GM23338 (cell line): ENCODE data around the gene FBRSL1. TPM values are rescaled to one million over a fixed set of nuclear protein-coding genes. Genes with fewer than 3 reads are reported as not detected.

ENCODE experiments used
- ATAC-seq: fragments of 200-7000 bp; cut with Tn5 transposase; 3 replicates; pipeline ENCODE4 v1.9.1; 2020
- DNase-seq: peaks from one replicate; pipeline ENCODE4 v3.0.0-alpha.2; 2015; ENCODE audit warnings: low spot score
- H2AFZ ChIP-seq: fragments of 200-600 bp; sonication (generic); 2 replicates; pipeline ENCODE4 v1.8.0; 2016; ENCODE audit warnings: antibody characterized with exemption, mild to moderate bottlenecking, moderate library complexity
- H3F3A ChIP-seq: fragments of 200-600 bp; sonication (generic); replicated peaks from 2 replicates; pipeline ENCODE4 v1.8.0; 2017; ENCODE audit warnings: antibody characterized with exemption, mixed run types, low read depth
- H3K27ac ChIP-seq: fragments of 200-600 bp; sonication (generic); 2 replicates; pipeline ENCODE4 v1.6.1; 2016; ENCODE audit warnings: low read depth
- H3K27me3 ChIP-seq: fragments of 200-600 bp; sonication (generic); 2 replicates; pipeline ENCODE4 v1.8.0; 2016; ENCODE audit warnings: mild to moderate bottlenecking, mixed run types, moderate library complexity; ENCODE audit not compliant: insufficient read depth
- H3K36me3 ChIP-seq: fragments of 200-600 bp; sonication (generic); 2 replicates; pipeline ENCODE4 v1.8.0; 2016; ENCODE audit warnings: mild to moderate bottlenecking; ENCODE audit not compliant: insufficient read depth
- H3K4me1 ChIP-seq: fragments of 200-600 bp; sonication (generic); 2 replicates; pipeline ENCODE4 v1.8.0; 2016; ENCODE audit warnings: mild to moderate bottlenecking, moderate library complexity; ENCODE audit not compliant: insufficient read depth
- H3K4me2 ChIP-seq: fragments of 200-600 bp; sonication (generic); 2 replicates; pipeline ENCODE4 v1.7.1; 2017; ENCODE audit warnings: mixed run types
- H3K4me3 ChIP-seq: fragments of 200-600 bp; sonication (generic); 2 replicates; pipeline ENCODE4 v1.6.1; 2016; ENCODE audit warnings: mixed run types
- H3K79me2 ChIP-seq: fragments of 200-600 bp; sonication (generic); replicated peaks from 2 replicates; pipeline ENCODE4 v1.8.0; 2017; ENCODE audit warnings: mild to moderate bottlenecking; ENCODE audit not compliant: insufficient read depth
- H3K9me2 ChIP-seq: fragments of 200-600 bp; sonication (generic); 2 replicates; pipeline ENCODE4 v1.8.0; 2017; ENCODE audit not compliant: insufficient read depth
- H4K20me1 ChIP-seq: fragments of 200-600 bp; sonication (generic); replicated peaks from 2 replicates; pipeline ENCODE4 v1.8.0; 2017; ENCODE audit warnings: mild to moderate bottlenecking; ENCODE audit not compliant: insufficient read depth
- H3K27ac Mint-ChIP-seq: 2 replicates; pipeline ENCODE4 v1.8.0; 2020; ENCODE audit warnings: inconsistent platforms, mild to moderate bottlenecking, moderate library complexity, mixed read lengths
- H3K27me3 Mint-ChIP-seq: 3 replicates; pipeline ENCODE4 v1.8.0; 2022; ENCODE audit warnings: low read depth, mild to moderate bottlenecking, moderate library complexity, mixed read lengths, inconsistent platforms; ENCODE audit not compliant: insufficient read depth, poor library complexity
- H3K36me3 Mint-ChIP-seq: 3 replicates; pipeline ENCODE4 v1.8.0; 2021; ENCODE audit warnings: low read depth, mild to moderate bottlenecking, inconsistent platforms, moderate library complexity, mixed read lengths
- H3K4me1 Mint-ChIP-seq: 3 replicates; pipeline ENCODE4 v1.8.0; 2020; ENCODE audit warnings: mild to moderate bottlenecking, inconsistent platforms, mixed read lengths
- H3K4me3 Mint-ChIP-seq: 3 replicates; pipeline ENCODE4 v1.8.0; 2021; ENCODE audit warnings: moderate library complexity, mild to moderate bottlenecking, inconsistent platforms, mixed read lengths
- H3K9me3 Mint-ChIP-seq: 3 replicates; pipeline ENCODE4 v1.8.0; 2020; ENCODE audit warnings: moderate library complexity, mild to moderate bottlenecking, inconsistent platforms, mixed read lengths
- CTCF ChIP-seq, 2 experiments: fragments of 200-600 bp in 1 of 2; sonication (generic) in 1 of 2; conservative IDR thresholded peaks; 2 replicates each; pipeline versions ENCODE4 v1.5.1 to v1.6.1; 2016 to 2017; ENCODE audit warnings: antibody characterized with exemption in 2 of 2, low read depth in 2 of 2, mild to moderate bottlenecking in 2 of 2, moderate library complexity in 1 of 2
- EZH2 ChIP-seq: fragments of 200-600 bp; sonication (generic); IDR thresholded peaks from one replicate; pipeline ENCODE4 v1.8.0; 2017; ENCODE audit warnings: antibody characterized with exemption, mild to moderate bottlenecking, low read depth; ENCODE audit not compliant: unreplicated experiment
- JUNB ChIP-seq: IDR thresholded peaks from one replicate; pipeline ENCODE4 v1.6.1; 2016; ENCODE audit warnings: antibody characterized with exemption; ENCODE audit not compliant: unreplicated experiment
- NANOG ChIP-seq: IDR thresholded peaks from 2 replicates; pipeline ENCODE4 v1.6.1; 2016; ENCODE audit warnings: antibody characterized with exemption, borderline replicate concordance
- STAT1 ChIP-seq: IDR thresholded peaks from one replicate; pipeline ENCODE4 v1.6.1; 2016; ENCODE audit warnings: antibody characterized with exemption; ENCODE audit not compliant: unreplicated experiment
- ZNF114 ChIP-seq: fragments of 250-450 bp; sonication (Bioruptor Pico); IDR thresholded peaks from 2 replicates; pipeline ENCODE4 v1.5.0; 2020; ENCODE audit warnings: mild to moderate bottlenecking, moderate library complexity
- ZNF331 ChIP-seq: fragments of 250-450 bp; sonication (Bioruptor Pico); IDR thresholded peaks from 2 replicates; pipeline ENCODE4 v1.5.0; 2020; ENCODE audit warnings: low read depth, mild to moderate bottlenecking, moderate library complexity
- ZNF462 ChIP-seq: fragments of 250-450 bp; sonication (Bioruptor Pico); IDR thresholded peaks from 2 replicates; pipeline ENCODE4 v1.5.0; 2020; ENCODE audit warnings: mild to moderate bottlenecking, moderate library complexity
- polyA plus RNA-seq: library from polyadenylated mRNA; unstranded; fragments of >200 nt; fragmentation: Nextera tagmentation; extraction: Ambion mirVana; gene quantifications from 2 replicates; pipeline ENCODE4 v1.2.1, GENCODE V29; 2016
- total RNA-seq: library from RNA; depleted of rRNA; stranded (reverse); fragments of >200 nt; shearing (Covaris generic); gene quantifications from 2 replicates; pipeline ENCODE4 v1.2.3, GENCODE V29; 2014
- TF ChIP-seq, protein P1 (sequence below): IDR thresholded peaks from one replicate; pipeline ENCODE4 v1.6.1; 2018; ENCODE audit warnings: antibody characterized with exemption; ENCODE audit not compliant: unreplicated experiment
- TF ChIP-seq, protein P2 (sequence below): IDR thresholded peaks from 2 replicates; pipeline ENCODE4 v1.6.1; 2016; ENCODE audit warnings: antibody characterized with exemption

Gene FBRSL1
- total and polyA plus RNA-seq, 2 experiments from 2014 or later = 37.8 to 89.8 TPM

DNA sequence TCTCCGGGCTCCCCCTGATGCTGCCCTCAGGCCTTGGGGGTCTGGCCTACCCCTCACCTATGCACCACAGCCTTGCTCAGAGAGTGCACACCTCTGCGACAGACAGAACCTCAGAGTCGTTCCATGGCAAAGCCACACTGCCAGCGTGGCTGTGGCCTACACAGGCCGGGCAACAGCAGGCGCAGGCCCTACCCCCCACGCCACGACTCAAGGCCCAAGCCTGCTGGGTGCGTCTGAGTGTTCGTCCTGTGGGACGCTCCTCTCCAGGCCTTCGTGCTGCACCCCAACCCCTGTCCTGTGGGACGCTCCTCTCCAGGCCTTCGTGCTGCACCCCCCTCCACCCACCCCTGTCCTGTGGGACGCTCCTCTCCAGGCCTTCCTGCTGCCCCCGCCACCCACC, 66.3 kb downstream of the FBRSL1 start (continued):
- TF ChIP-seq CTCF (conservative IDR thresholded peaks at IDR 0.05; ENCODE audit: low read depth in 2 of 2) (no peak), JUNB (no peak), STAT1 (no peak), EZH2 (no peak), NANOG (no peak)

- H3K36me3 Mint-ChIP-seq = no peaks in the 10 kb centered on the region
- Histone ChIP-seq H3K79me2 (peaks cover 9% of the 10 kb centered on the region), H3K27ac (no peak overlapping the region), H2AFZ (no peak overlapping the region), H3K4me1 (no peaks in the 10 kb centered on the region; the same call in 1 of the 2 replicates), H3K27me3 (peaks cover 63% of the 10 kb centered on the region), H4K20me1 (no peaks in the 10 kb centered on the region; the same call in 1 of the 2 replicates), H3K36me3 (no peaks in the 10 kb centered on the region), H3K4me3 (no peak overlapping the region), H3F3A (0 out of 2 replicates have a peak, but pooled peaks cover 4% of the 10 kb centered on the region), H3K4me2 (no peak overlapping the region), H3K9me2 (no peaks in the 10 kb centered on the region)
- H3K4me3 Mint-ChIP-seq = no peak overlapping the region; the same call in 2 of the 3 replicates
- no peak overlapping the region for H3K27ac Mint-ChIP-seq
- no peaks in the 10 kb centered on the region for H3K9me3 Mint-ChIP-seq
- ATAC-seq (no peak), DNase-seq (no peak)
- no peaks in the 10 kb centered on the region; the same call in 1 of the 3 replicates for H3K4me1 Mint-ChIP-seq
- peaks cover 58% of the 10 kb centered on the region for H3K27me3 Mint-ChIP-seq
- TF ChIP-seq NANOG (no peak), CTCF (conservative IDR thresholded peaks at IDR 0.05; ENCODE audit: low read depth in 2 of 2) (no peak), ZNF114 (CRISPR knock-in tag) (no peak), ZNF331 (CRISPR knock-in tag) (no peak), ZNF462 (CRISPR knock-in tag) (no peak), STAT1 (no peak)
- TF ChIP-seq, protein P1, sequence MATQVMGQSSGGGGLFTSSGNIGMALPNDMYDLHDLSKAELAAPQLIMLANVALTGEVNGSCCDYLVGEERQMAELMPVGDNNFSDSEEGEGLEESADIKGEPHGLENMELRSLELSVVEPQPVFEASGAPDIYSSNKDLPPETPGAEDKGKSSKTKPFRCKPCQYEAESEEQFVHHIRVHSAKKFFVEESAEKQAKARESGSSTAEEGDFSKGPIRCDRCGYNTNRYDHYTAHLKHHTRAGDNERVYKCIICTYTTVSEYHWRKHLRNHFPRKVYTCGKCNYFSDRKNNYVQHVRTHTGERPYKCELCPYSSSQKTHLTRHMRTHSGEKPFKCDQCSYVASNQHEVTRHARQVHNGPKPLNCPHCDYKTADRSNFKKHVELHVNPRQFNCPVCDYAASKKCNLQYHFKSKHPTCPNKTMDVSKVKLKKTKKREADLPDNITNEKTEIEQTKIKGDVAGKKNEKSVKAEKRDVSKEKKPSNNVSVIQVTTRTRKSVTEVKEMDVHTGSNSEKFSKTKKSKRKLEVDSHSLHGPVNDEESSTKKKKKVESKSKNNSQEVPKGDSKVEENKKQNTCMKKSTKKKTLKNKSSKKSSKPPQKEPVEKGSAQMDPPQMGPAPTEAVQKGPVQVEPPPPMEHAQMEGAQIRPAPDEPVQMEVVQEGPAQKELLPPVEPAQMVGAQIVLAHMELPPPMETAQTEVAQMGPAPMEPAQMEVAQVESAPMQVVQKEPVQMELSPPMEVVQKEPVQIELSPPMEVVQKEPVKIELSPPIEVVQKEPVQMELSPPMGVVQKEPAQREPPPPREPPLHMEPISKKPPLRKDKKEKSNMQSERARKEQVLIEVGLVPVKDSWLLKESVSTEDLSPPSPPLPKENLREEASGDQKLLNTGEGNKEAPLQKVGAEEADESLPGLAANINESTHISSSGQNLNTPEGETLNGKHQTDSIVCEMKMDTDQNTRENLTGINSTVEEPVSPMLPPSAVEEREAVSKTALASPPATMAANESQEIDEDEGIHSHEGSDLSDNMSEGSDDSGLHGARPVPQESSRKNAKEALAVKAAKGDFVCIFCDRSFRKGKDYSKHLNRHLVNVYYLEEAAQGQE = no peak
- TF ChIP-seq, protein P2, sequence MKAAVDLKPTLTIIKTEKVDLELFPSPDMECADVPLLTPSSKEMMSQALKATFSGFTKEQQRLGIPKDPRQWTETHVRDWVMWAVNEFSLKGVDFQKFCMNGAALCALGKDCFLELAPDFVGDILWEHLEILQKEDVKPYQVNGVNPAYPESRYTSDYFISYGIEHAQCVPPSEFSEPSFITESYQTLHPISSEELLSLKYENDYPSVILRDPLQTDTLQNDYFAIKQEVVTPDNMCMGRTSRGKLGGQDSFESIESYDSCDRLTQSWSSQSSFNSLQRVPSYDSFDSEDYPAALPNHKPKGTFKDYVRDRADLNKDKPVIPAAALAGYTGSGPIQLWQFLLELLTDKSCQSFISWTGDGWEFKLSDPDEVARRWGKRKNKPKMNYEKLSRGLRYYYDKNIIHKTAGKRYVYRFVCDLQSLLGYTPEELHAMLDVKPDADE = no peak
Observed at GRCh38 chr12:132556801-132557200, 66.8 kb downstream of the FBRSL1 start.
